Caco-2 (cell line): Measurements from ENCODE around the gene PCBP4. TPM values are rescaled to one million over a fixed set of nuclear protein-coding genes. Genes with fewer than 3 reads are reported as not detected.

Experiments
- BruUV-seq: library from RNA; stranded (reverse); fragments of 400-500 nt; replicated peaks from 2 replicates; lab custom pipeline; 2021; lab: Mats Ljungman, UMichigan
- CTCF ChIA-PET: fragments of 300-600 bp; sonication (Branson Sonifier 250); formaldehyde crosslinking; loops from one replicate; lab custom pipeline; 2022; ENCODE audit warnings: antibody characterized with exemption; lab: Charles Lee
- POLR2A ChIA-PET: fragments of 300-600 bp; sonication (Branson Sonifier 250); formaldehyde crosslinking; loops from one replicate; lab custom pipeline; 2022; ENCODE audit warnings: antibody characterized with exemption; lab: Charles Lee
- DNase-seq, 2 experiments: peaks; one replicate each; pipeline versions ENCODE4 v3.0.0 to v3.0.0-alpha.2; 2020 to 2022
- H3K27me3 ChIP-seq: replicated peaks from 2 replicates; pipeline ENCODE4 v1.6.0; 2011; ENCODE audit warnings: low read length; ENCODE audit not compliant: control insufficient read depth, insufficient read depth
- H3K36me3 ChIP-seq: 2 replicates; pipeline ENCODE4 v1.5.1; 2011; ENCODE audit warnings: low read length; ENCODE audit not compliant: control insufficient read depth, insufficient read depth
- H3K4me1 ChIP-seq: fragments of 250-450 bp; sonication (Bioruptor Pico); 2 replicates; pipeline ENCODE4 v1.5.1; 2020; ENCODE audit warnings: mild to moderate bottlenecking
- H3K4me3 ChIP-seq: 2 replicates; pipeline ENCODE4 v1.5.1; 2011; ENCODE audit warnings: low read depth, mild to moderate bottlenecking, control low read depth, low read length
- H3K9me3 ChIP-seq: fragments of 250-450 bp; sonication (Bioruptor Pico); 2 replicates; pipeline ENCODE4 v1.5.1; 2020; ENCODE audit warnings: mild to moderate bottlenecking, moderate library complexity
- H3K27ac Mint-ChIP-seq: one replicate; pipeline ENCODE4 v1.8.0; 2022; ENCODE audit warnings: mixed read lengths; ENCODE audit not compliant: unreplicated experiment
- H3K27me3 Mint-ChIP-seq: one replicate; pipeline ENCODE4 v1.8.0; 2022; ENCODE audit warnings: mixed read lengths; ENCODE audit not compliant: insufficient read depth, unreplicated experiment
- H3K36me3 Mint-ChIP-seq: one replicate; pipeline ENCODE4 v1.8.0; 2022; ENCODE audit warnings: mild to moderate bottlenecking, mixed read lengths; ENCODE audit not compliant: insufficient read depth, unreplicated experiment
- H3K4me1 Mint-ChIP-seq: one replicate; pipeline ENCODE4 v1.8.0; 2022; ENCODE audit warnings: low read depth, mixed read lengths; ENCODE audit not compliant: unreplicated experiment
- H3K4me3 Mint-ChIP-seq: one replicate; pipeline ENCODE4 v1.8.0; 2022; ENCODE audit warnings: mild to moderate bottlenecking, moderate library complexity, mixed read lengths; ENCODE audit not compliant: unreplicated experiment
- H3K9me3 Mint-ChIP-seq: one replicate; pipeline ENCODE4 v1.8.0; 2022; ENCODE audit warnings: mixed read lengths; ENCODE audit not compliant: unreplicated experiment
- CTCF ChIP-seq, 2 experiments: fragments of 200-600 bp in 1 of 2; IDR thresholded peaks; 1 replicate in 1 of 2; 2 replicates in 1 of 2; pipeline versions ENCODE4 v1.5.1 to v1.8.0; 2011 to 2022; ENCODE audit warnings: antibody characterized with exemption in 1 of 2, control low read depth in 1 of 2, inconsistent platforms in 1 of 2, low read depth in 1 of 2, low read length in 1 of 2, mild to moderate bottlenecking in 1 of 2, moderate library complexity in 1 of 2; ENCODE audit not compliant: insufficient read depth in 1 of 2, severe bottlenecking in 1 of 2, unreplicated experiment in 1 of 2
- intact Hi-C: fragments of 100-400 bp; cut with micrococcal nuclease; formaldehyde crosslinking; loops from one replicate; pipeline ENCODE4 v1.10.0; 2022; ENCODE audit not compliant: unreplicated experiment
- total RNA-seq: library from RNA; stranded (reverse); gene quantifications from 2 replicates; pipeline ENCODE4 v1.2.3, GENCODE V29; 2022

PCBP4 gene
- total RNA-seq, 1 experiment from 2014 or later = 46.5 TPM

DNA sequence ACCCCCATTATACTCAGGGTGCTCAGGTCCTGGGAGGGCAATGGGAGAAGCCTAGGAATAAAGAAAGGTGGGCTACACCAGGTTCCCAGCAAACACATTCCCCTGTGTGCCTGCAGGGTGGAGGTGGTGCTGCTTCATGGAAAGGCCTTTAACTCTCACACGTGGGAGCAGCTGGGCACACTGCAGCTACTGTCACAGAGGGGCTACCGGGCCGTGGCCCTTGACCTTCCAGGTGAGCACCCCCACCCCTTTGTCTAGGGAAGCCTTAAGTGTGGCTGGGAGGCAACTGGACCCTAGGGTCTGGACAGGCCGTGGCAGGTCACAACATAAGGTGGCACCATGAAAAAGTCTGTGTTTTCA is 10.9 kb upstream of the PCBP4 start:
- Histone ChIP-seq H3K4me1 (peaks cover 24% of the 10 kb centered on the region), H3K27me3 (no peaks in the 10 kb centered on the region), H3K36me3 (no peaks in the 10 kb centered on the region), H3K9me3 (no peaks in the 10 kb centered on the region), H3K4me3 (no peak overlapping the region)
- no peak overlapping the region for H3K27ac Mint-ChIP-seq
- H3K4me1 Mint-ChIP-seq = peaks cover 7% of the 10 kb centered on the region
- ChIA-PET POLR2A (no interaction called here), CTCF (no interaction called here)
- no peaks in the 10 kb centered on the region for H3K27me3 Mint-ChIP-seq
- H3K9me3 Mint-ChIP-seq = no peaks in the 10 kb centered on the region
- H3K36me3 Mint-ChIP-seq = peaks cover 27% of the 10 kb centered on the region
- TF ChIP-seq CTCF (IDR thresholded peaks at IDR 0.05; ENCODE audit: insufficient read depth in 1 of 2, low read depth in 1 of 2, low read length in 1 of 2, severe bottlenecking in 1 of 2, unreplicated experiment in 1 of 2) = no peak
- intact Hi-C loops = no loop called here
- no peak overlapping the region for H3K4me3 Mint-ChIP-seq
- no peak for DNase-seq
- no TSS peak for BruUV-seq

GRCh38 chr3:51977446-51978142 is 10.3 kb upstream of the PCBP4 start:
- Mint-ChIP-seq H3K27me3 (no peaks in the 10 kb centered on the region), H3K9me3 (no peaks in the 10 kb centered on the region), H3K27ac (no peak overlapping the region), H3K4me3 (no peak overlapping the region), H3K36me3 (peaks cover 22% of the 10 kb centered on the region), H3K4me1 (peaks cover 7% of the 10 kb centered on the region)
- intact Hi-C loops = no loop called here
- DNase-seq = no peak
- no peak for TF ChIP-seq CTCF (IDR thresholded peaks at IDR 0.05; ENCODE audit: insufficient read depth in 1 of 2, low read depth in 1 of 2, low read length in 1 of 2, severe bottlenecking in 1 of 2, unreplicated experiment in 1 of 2)
- peaks cover 24% of the 10 kb centered on the region for H3K4me1 ChIP-seq
- BruUV-seq = no TSS peak
- H3K4me3 ChIP-seq = no peak overlapping the region
- no peaks in the 10 kb centered on the region for H3K9me3 ChIP-seq
- ChIA-PET POLR2A (no interaction called here), CTCF (interaction anchor here (0.5 kb wide), 1 partner anchor 35 kb away, joined by 3 read pairs; no protein-coding TSS in a partner anchor)
- H3K27me3 ChIP-seq = no peaks in the 10 kb centered on the region
- H3K36me3 ChIP-seq = no peaks in the 10 kb centered on the region

- Histone ChIP-seq H3K4me3 (peak overlapping the region; percentile 71), H3K9me3 (no peaks in the 10 kb centered on the region), H3K4me1 (peaks cover 12% of the 10 kb centered on the region), H3K27me3 (no peaks in the 10 kb centered on the region), H3K36me3 (no peaks in the 10 kb centered on the region)
- H3K36me3 Mint-ChIP-seq = peaks cover 17% of the 10 kb centered on the region
- H3K4me1 Mint-ChIP-seq = peaks cover 7% of the 10 kb centered on the region
- CTCF ChIA-PET = no interaction called here
- BruUV-seq = no TSS peak
- peak overlapping the region; percentile 74 for H3K27ac Mint-ChIP-seq
- DNase-seq = peak in 1 of 2 experiments; percentile 59
- intact Hi-C loops = loop anchor here (2.0 kb wide), 1 partner anchor 23 kb away; no protein-coding TSS in a partner anchor
- POLR2A ChIA-PET = no interaction called here
- H3K27me3 Mint-ChIP-seq = no peaks in the 10 kb centered on the region
- no peaks in the 10 kb centered on the region for H3K9me3 Mint-ChIP-seq
- peak overlapping the region; percentile 91 for H3K4me3 Mint-ChIP-seq
- TF ChIP-seq CTCF (IDR thresholded peaks at IDR 0.05; ENCODE audit: insufficient read depth in 1 of 2, low read depth in 1 of 2, low read length in 1 of 2, severe bottlenecking in 1 of 2, unreplicated experiment in 1 of 2) = peak in 1 of 2 experiments; percentile 19
Observed at GRCh38 chr3:51975852-51976549, 8.7 kb upstream of the PCBP4 start.
